AG10803 (cell line): ENCODE results near the gene GSN.

Experiments
- DNase-seq: peaks from one replicate; pipeline ENCODE4 v3.0.0; 2010; ENCODE audit warnings: low read depth
- H3K4me3 ChIP-seq: 2 replicates; pipeline ENCODE4 v1.5.1; 2011; ENCODE audit warnings: mild to moderate bottlenecking, low read length, control low read depth
- CTCF ChIP-seq: conservative IDR thresholded peaks from 2 replicates; pipeline ENCODE4 v1.5.1; 2011; ENCODE audit warnings: mild to moderate bottlenecking, low read length, control low read depth, inconsistent platforms

The GSN gene

GRCh38 chr9:121358751-121359150 lies 90.8 kb downstream of the GSN start:
- no peak for TF ChIP-seq CTCF
- DNase-seq, result no peak
- no peak overlapping the region for H3K4me3 ChIP-seq

- peak; percentile 68 for DNase-seq
- no peak for TF ChIP-seq CTCF
- no peak overlapping the region for H3K4me3 ChIP-seq
Measured at GRCh38 chr9:121359351-121360294, 91.7 kb downstream of the GSN start.

- H3K4me3 ChIP-seq, result no peak overlapping the region
- TF ChIP-seq CTCF, result no peak
- DNase-seq, result peak; percentile 85
Measured at GRCh38 chr9:121360601-121361374, 92.8 kb downstream of the GSN start.

- no peak for TF ChIP-seq CTCF
- peak; percentile 91 for DNase-seq
- peak overlapping the region; percentile 2; the same call in 1 of the 2 replicates for H3K4me3 ChIP-seq
Measured at GRCh38 chr9:121362813-121363621, 95.1 kb downstream of the GSN start.

GRCh38 chr9:121363622-121363961 lies 95.6 kb downstream of the GSN start:
- TF ChIP-seq CTCF, result no peak
- no peak overlapping the region for H3K4me3 ChIP-seq
- DNase-seq, result no peak

GRCh38 chr9:121364077-121364476 lies 96.1 kb downstream of the GSN start:
- no peak for DNase-seq
- no peak overlapping the region for H3K4me3 ChIP-seq
- no peak for TF ChIP-seq CTCF
